ENCODE measurements around the gene TMEM203. TPM values are rescaled to one million over a fixed set of nuclear protein-coding genes. Genes with fewer than 3 reads are reported as not detected.

Gene TMEM203
- total and polyA plus RNA-seq, 2 of the 13 experiments (the other 11 are each of a cell fraction or from before 2014, with no cell fraction given), result 23.4 to 36.7 TPM

DNA sequence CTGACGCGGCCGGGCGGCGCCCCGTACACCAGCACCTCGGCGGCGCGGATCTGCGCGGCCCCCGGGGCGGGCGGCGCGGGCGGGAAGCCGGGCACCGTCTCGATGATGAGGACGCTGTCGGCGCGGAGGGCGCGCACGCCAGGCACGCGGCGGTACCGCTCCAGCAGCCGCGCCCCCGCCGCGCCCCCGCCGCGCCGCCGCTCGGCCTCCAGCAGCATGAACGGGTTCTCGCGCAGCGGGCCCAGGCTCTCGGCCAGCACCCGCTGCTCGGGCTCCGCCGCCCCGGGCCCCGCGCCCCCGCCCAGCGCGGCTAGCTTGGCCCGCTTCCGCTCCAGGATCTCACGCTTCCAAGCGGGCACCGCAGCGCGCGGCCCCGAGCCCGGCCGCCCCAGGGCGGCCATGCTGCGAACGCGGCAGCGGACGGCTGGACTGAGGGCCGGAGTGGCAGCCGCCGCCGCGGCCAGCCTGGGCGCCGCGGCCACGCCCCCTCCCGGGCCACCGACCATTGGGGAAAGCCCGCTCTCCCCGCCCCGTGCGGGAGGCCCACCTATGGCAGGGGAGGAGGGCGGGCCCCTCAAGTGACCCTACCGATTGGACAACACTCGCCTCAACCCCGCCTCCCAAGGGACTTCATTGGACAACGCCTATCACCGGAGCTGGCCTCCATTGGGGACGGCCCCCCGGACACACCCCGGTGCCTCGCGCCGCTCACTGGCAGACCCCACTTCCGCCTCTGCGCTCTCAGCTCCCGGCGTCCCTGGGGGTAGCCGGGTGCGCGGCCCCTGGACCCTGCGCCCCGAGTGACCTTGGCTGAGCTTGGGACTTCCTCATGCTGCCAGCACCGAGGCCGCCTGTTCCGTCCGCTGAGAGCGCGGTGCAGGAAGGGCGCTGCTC lies 4.9 kb downstream of the TMEM203 start, which contains the start of gene TPRN (continued):
- TF ChIP-seq ZNF234 (CRISPR knock-in tag; conservative IDR thresholded peaks at IDR 0.05) (no peak), YEATS2 (CRISPR knock-in tag; IDR thresholded peaks at IDR 0.05; ENCODE audit: borderline replicate concordance) (peak; percentile 79; the same call in 1 of the 2 replicates), ZNF839 (CRISPR knock-in tag; IDR thresholded peaks at IDR 0.05; ENCODE audit: borderline replicate concordance) (no peak), NCOA1 (CRISPR knock-in tag; IDR thresholded peaks at IDR 0.05) (no peak), SIN3B (IDR thresholded peaks at IDR 0.05; ENCODE audit: low read length) (0 out of 2 replicates have a peak, but pooled peaks have one; percentile 39), ETV5 (CRISPR knock-in tag; IDR thresholded peaks at IDR 0.05; ENCODE audit: borderline replicate concordance) (peak; percentile 91), MED13 (CRISPR knock-in tag; IDR thresholded peaks at IDR 0.05) (peak; percentile 50), ZNF780A (CRISPR knock-in tag; IDR thresholded peaks at IDR 0.05) (no peak), ZFP36L2 (CRISPR knock-in tag; IDR thresholded peaks at IDR 0.05) (no peak), CBX2 (IDR thresholded peaks at IDR 0.05; ENCODE audit: low read depth, low read length) (no peak), CBX2 (CRISPR knock-in tag; IDR thresholded peaks at IDR 0.05; ENCODE audit: low read depth) (no peak), FOSL2 (CRISPR knock-in tag; IDR thresholded peaks at IDR 0.05) (no peak; the same call in none of the 2 replicates), ZNF431 (CRISPR knock-in tag; IDR thresholded peaks at IDR 0.05; ENCODE audit: borderline replicate concordance, low read depth) (no peak), ZNF607 (CRISPR knock-in tag; IDR thresholded peaks at IDR 0.05; ENCODE audit: borderline replicate concordance) (peak; percentile 72; the same call in 1 of the 2 replicates), ZNF136 (CRISPR knock-in tag; IDR thresholded peaks at IDR 0.05; ENCODE audit: low read depth) (no peak), ARNT (IDR thresholded peaks at IDR 0.05) (no peak)
- TF ChIP-seq, protein P1, sequence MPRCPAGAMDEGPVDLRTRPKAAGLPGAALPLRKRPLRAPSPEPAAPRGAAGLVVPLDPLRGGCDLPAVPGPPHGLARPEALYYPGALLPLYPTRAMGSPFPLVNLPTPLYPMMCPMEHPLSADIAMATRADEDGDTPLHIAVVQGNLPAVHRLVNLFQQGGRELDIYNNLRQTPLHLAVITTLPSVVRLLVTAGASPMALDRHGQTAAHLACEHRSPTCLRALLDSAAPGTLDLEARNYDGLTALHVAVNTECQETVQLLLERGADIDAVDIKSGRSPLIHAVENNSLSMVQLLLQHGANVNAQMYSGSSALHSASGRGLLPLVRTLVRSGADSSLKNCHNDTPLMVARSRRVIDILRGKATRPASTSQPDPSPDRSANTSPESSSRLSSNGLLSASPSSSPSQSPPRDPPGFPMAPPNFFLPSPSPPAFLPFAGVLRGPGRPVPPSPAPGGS (CRISPR knock-in tag; IDR thresholded peaks at IDR 0.05), result peak; percentile 87
- TF ChIP-seq, protein P2, sequence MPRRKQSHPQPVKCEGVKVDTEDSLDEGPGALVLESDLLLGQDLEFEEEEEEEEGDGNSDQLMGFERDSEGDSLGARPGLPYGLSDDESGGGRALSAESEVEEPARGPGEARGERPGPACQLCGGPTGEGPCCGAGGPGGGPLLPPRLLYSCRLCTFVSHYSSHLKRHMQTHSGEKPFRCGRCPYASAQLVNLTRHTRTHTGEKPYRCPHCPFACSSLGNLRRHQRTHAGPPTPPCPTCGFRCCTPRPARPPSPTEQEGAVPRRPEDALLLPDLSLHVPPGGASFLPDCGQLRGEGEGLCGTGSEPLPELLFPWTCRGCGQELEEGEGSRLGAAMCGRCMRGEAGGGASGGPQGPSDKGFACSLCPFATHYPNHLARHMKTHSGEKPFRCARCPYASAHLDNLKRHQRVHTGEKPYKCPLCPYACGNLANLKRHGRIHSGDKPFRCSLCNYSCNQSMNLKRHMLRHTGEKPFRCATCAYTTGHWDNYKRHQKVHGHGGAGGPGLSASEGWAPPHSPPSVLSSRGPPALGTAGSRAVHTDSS (CRISPR knock-in tag; conservative IDR thresholded peaks at IDR 0.05), result no peak
- TF ChIP-seq, protein P3, sequence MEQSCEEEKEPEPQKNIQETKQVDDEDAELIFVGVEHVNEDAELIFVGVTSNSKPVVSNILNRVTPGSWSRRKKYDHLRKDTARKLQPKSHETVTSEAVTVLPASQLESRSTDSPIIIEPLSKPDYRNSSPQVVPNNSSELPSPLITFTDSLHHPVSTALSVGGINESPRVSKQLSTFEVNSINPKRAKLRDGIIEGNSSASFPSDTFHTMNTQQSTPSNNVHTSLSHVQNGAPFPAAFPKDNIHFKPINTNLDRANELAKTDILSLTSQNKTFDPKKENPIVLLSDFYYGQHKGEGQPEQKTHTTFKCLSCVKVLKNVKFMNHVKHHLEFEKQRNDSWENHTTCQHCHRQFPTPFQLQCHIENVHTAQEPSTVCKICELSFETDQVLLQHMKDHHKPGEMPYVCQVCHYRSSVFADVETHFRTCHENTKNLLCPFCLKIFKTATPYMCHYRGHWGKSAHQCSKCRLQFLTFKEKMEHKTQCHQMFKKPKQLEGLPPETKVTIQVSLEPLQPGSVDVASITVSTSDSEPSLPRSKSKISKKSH (CRISPR knock-in tag; IDR thresholded peaks at IDR 0.05; ENCODE audit: borderline replicate concordance), result peak; percentile 88; the same call in 1 of the 2 replicates
- TF ChIP-seq, protein P4, sequence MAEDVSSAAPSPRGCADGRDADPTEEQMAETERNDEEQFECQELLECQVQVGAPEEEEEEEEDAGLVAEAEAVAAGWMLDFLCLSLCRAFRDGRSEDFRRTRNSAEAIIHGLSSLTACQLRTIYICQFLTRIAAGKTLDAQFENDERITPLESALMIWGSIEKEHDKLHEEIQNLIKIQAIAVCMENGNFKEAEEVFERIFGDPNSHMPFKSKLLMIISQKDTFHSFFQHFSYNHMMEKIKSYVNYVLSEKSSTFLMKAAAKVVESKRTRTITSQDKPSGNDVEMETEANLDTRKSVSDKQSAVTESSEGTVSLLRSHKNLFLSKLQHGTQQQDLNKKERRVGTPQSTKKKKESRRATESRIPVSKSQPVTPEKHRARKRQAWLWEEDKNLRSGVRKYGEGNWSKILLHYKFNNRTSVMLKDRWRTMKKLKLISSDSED (CRISPR knock-in tag; IDR thresholded peaks at IDR 0.05), result 0 out of 2 replicates have a peak, but pooled peaks have one; percentile 43
